B cell (primary cell): ENCODE measurements around the gene C3orf18.

ENCODE experiments used
- EZH2 ChIP-seq: IDR thresholded peaks from 2 replicates; pipeline ENCODE4 v1.6.1; 2012; ENCODE audit warnings: borderline replicate concordance, low read depth, mild to moderate bottlenecking, moderate library complexity, low read length; ENCODE audit not compliant: insufficient read depth, poor library complexity, severe bottlenecking
- TF ChIP-seq, protein P1 (sequence below): fragments of 200-600 bp; IDR thresholded peaks from one replicate; pipeline ENCODE4 v1.8.0; 2022; ENCODE audit warnings: antibody characterized with exemption, mild to moderate bottlenecking

DNA sequence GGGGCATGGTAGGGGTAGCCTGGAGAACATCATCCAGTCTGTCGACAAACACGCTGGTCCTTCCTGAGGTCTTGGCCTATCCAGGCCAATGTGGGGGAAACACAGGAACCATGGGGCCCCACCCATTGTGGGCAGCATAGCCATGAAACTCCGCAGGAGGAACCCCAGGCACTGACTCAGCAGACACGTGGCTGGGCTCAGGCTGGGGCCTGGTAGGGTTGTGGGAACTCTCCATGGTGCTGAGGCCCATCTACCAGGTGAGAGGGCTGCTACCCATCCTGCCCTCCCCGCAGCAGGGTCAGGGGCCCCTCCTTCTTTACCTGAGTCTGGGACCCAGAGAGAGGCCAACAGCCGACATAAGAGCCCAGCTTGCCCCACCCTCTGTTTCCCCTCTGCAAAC is 41.6 kb downstream of the C3orf18 start:
- TF ChIP-seq, protein P1, sequence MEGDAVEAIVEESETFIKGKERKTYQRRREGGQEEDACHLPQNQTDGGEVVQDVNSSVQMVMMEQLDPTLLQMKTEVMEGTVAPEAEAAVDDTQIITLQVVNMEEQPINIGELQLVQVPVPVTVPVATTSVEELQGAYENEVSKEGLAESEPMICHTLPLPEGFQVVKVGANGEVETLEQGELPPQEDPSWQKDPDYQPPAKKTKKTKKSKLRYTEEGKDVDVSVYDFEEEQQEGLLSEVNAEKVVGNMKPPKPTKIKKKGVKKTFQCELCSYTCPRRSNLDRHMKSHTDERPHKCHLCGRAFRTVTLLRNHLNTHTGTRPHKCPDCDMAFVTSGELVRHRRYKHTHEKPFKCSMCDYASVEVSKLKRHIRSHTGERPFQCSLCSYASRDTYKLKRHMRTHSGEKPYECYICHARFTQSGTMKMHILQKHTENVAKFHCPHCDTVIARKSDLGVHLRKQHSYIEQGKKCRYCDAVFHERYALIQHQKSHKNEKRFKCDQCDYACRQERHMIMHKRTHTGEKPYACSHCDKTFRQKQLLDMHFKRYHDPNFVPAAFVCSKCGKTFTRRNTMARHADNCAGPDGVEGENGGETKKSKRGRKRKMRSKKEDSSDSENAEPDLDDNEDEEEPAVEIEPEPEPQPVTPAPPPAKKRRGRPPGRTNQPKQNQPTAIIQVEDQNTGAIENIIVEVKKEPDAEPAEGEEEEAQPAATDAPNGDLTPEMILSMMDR: no peak
- TF ChIP-seq EZH2: no peak
